ENCODE results near the gene ZNF407.

Gene ZNF407

GRCh38 chr18:74789078-74789477, 191.4 kb downstream of the ZNF407 start:
- no peak for TF ChIP-seq TCF12 (IDR thresholded peaks at IDR 0.05; ENCODE audit: low read depth)
- no peak for TF ChIP-seq CREB1 (IDR thresholded peaks at IDR 0.05; ENCODE audit: low read depth)

- TF ChIP-seq MAX (IDR thresholded peaks at IDR 0.05) (no peak), TEAD4 (IDR thresholded peaks at IDR 0.05) (no peak), TAF1 (IDR thresholded peaks at IDR 0.05; ENCODE audit: low read depth) (no peak), FOXM1 (IDR thresholded peaks at IDR 0.05; ENCODE audit: borderline replicate concordance, low read depth) (no peak), ZBTB7A (IDR thresholded peaks at IDR 0.05; ENCODE audit: low read depth) (no peak), EP300 (IDR thresholded peaks at IDR 0.05; ENCODE audit: borderline replicate concordance) (no peak), USF1 (IDR thresholded peaks at IDR 0.05) (no peak), CREB1 (IDR thresholded peaks at IDR 0.05; ENCODE audit: low read depth) (no peak), EGR1 (IDR thresholded peaks at IDR 0.05) (no peak)
Observed at GRCh38 chr18:74790451-74790850, 192.8 kb downstream of the ZNF407 start.

GRCh38 chr18:74791501-74792194, 194.0 kb downstream of the ZNF407 start:
- TF ChIP-seq YY1 (IDR thresholded peaks at IDR 0.05; ENCODE audit: low read depth), result no peak

GRCh38 chr18:74793746-74794145, 196.1 kb downstream of the ZNF407 start:
- TF ChIP-seq RAD21 (IDR thresholded peaks at IDR 0.05; ENCODE audit: low read depth) (no peak), EP300 (IDR thresholded peaks at IDR 0.05; ENCODE audit: borderline replicate concordance) (no peak), CREB1 (IDR thresholded peaks at IDR 0.05; ENCODE audit: low read depth) (no peak), REST (IDR thresholded peaks at IDR 0.05; ENCODE audit: low read depth) (no peak), ZBTB7A (IDR thresholded peaks at IDR 0.05; ENCODE audit: low read depth) (no peak), FOXM1 (IDR thresholded peaks at IDR 0.05; ENCODE audit: borderline replicate concordance, low read depth) (no peak), TAF1 (IDR thresholded peaks at IDR 0.05; ENCODE audit: low read depth) (no peak), YY1 (IDR thresholded peaks at IDR 0.05; ENCODE audit: low read depth) (no peak), MAX (IDR thresholded peaks at IDR 0.05) (no peak), EGR1 (IDR thresholded peaks at IDR 0.05) (no peak), TEAD4 (IDR thresholded peaks at IDR 0.05) (no peak), NFIC (IDR thresholded peaks at IDR 0.05) (no peak), TCF12 (IDR thresholded peaks at IDR 0.05; ENCODE audit: low read depth) (no peak)

- TF ChIP-seq USF1 (IDR thresholded peaks at IDR 0.05), result no peak
- no peak for TF ChIP-seq NFIC (IDR thresholded peaks at IDR 0.05)
- no peak for TF ChIP-seq FOXM1 (IDR thresholded peaks at IDR 0.05; ENCODE audit: borderline replicate concordance, low read depth)
- TF ChIP-seq ZBTB7A (IDR thresholded peaks at IDR 0.05; ENCODE audit: low read depth), result no peak
- no peak for TF ChIP-seq TEAD4 (IDR thresholded peaks at IDR 0.05)
- no peak for TF ChIP-seq CEBPB (IDR thresholded peaks at IDR 0.05)
- TF ChIP-seq TCF12 (IDR thresholded peaks at IDR 0.05; ENCODE audit: low read depth), result no peak
- TF ChIP-seq MAX (IDR thresholded peaks at IDR 0.05), result no peak
- no peak for TF ChIP-seq EGR1 (IDR thresholded peaks at IDR 0.05)
Observed at GRCh38 chr18:74795751-74796150, 198.1 kb downstream of the ZNF407 start.

GRCh38 chr18:74796211-74796610, 198.5 kb downstream of the ZNF407 start:
- TF ChIP-seq TCF12 (IDR thresholded peaks at IDR 0.05; ENCODE audit: low read depth) (no peak), YY1 (IDR thresholded peaks at IDR 0.05; ENCODE audit: low read depth) (no peak), TAF1 (IDR thresholded peaks at IDR 0.05; ENCODE audit: low read depth) (no peak), ZBTB7A (IDR thresholded peaks at IDR 0.05; ENCODE audit: low read depth) (no peak), EGR1 (IDR thresholded peaks at IDR 0.05) (no peak), RAD21 (IDR thresholded peaks at IDR 0.05; ENCODE audit: low read depth) (no peak), EP300 (IDR thresholded peaks at IDR 0.05; ENCODE audit: borderline replicate concordance) (no peak), NFIC (IDR thresholded peaks at IDR 0.05) (no peak), CEBPB (IDR thresholded peaks at IDR 0.05) (no peak), CREB1 (IDR thresholded peaks at IDR 0.05; ENCODE audit: low read depth) (no peak), FOXM1 (IDR thresholded peaks at IDR 0.05; ENCODE audit: borderline replicate concordance, low read depth) (no peak), USF1 (IDR thresholded peaks at IDR 0.05) (no peak), TEAD4 (IDR thresholded peaks at IDR 0.05) (no peak), MAX (IDR thresholded peaks at IDR 0.05) (no peak), REST (IDR thresholded peaks at IDR 0.05; ENCODE audit: low read depth) (no peak)

Measured in Ishikawa (cell line).